Measurements from ENCODE around the gene NOP53.

Gene NOP53

GRCh38 chr19:47755065-47755761 is 9.9 kb downstream of the NOP53 start:
- in situ Hi-C loops (cut with MboI; ENCODE audit: low sequenced_read_pairs, unreplicated experiment) = no loop called here
- no peak for TF ChIP-seq CTCF (IDR thresholded peaks at IDR 0.05; ENCODE audit: borderline replicate concordance, control extremely low read depth, extremely low read depth, insufficient read depth, missing control alignments)
- DNase-seq (ENCODE audit: low spot score) = peak; percentile 25

- DNase-seq (ENCODE audit: low spot score) = peak; percentile 15
- in situ Hi-C loops (cut with MboI; ENCODE audit: low sequenced_read_pairs, unreplicated experiment) = no loop called here
- TF ChIP-seq CTCF (IDR thresholded peaks at IDR 0.05; ENCODE audit: borderline replicate concordance, control extremely low read depth, extremely low read depth, insufficient read depth, missing control alignments) = no peak
Observed at GRCh38 chr19:47755762-47756626, 10.6 kb downstream of the NOP53 start.

- in situ Hi-C loops (cut with MboI; ENCODE audit: low sequenced_read_pairs, unreplicated experiment) = no loop called here
- no peak for TF ChIP-seq CTCF (IDR thresholded peaks at IDR 0.05; ENCODE audit: borderline replicate concordance, control extremely low read depth, extremely low read depth, insufficient read depth, missing control alignments)
- DNase-seq (ENCODE audit: low spot score) = peak; percentile 14
Observed at GRCh38 chr19:47756627-47756929, 11.2 kb downstream of the NOP53 start.

- TF ChIP-seq CTCF (IDR thresholded peaks at IDR 0.05; ENCODE audit: borderline replicate concordance, control extremely low read depth, extremely low read depth, insufficient read depth, missing control alignments) = no peak
- peak; percentile 8 for DNase-seq (ENCODE audit: low spot score)
- in situ Hi-C loops (cut with MboI; ENCODE audit: low sequenced_read_pairs, unreplicated experiment) = no loop called here
Observed at GRCh38 chr19:47756953-47757608, 11.7 kb downstream of the NOP53 start.

GRCh38 chr19:47757617-47758442 is 12.5 kb downstream of the NOP53 start:
- DNase-seq (ENCODE audit: low spot score) = no peak
- in situ Hi-C loops (cut with MboI; ENCODE audit: low sequenced_read_pairs, unreplicated experiment) = no loop called here
- TF ChIP-seq CTCF (IDR thresholded peaks at IDR 0.05; ENCODE audit: borderline replicate concordance, control extremely low read depth, extremely low read depth, insufficient read depth, missing control alignments) = no peak

GRCh38 chr19:47758443-47758804 is 13.1 kb downstream of the NOP53 start:
- DNase-seq (ENCODE audit: low spot score) = peak; percentile 3
- in situ Hi-C loops (cut with MboI; ENCODE audit: low sequenced_read_pairs, unreplicated experiment) = no loop called here

More at GRCh38 chr19:47758443-47758804, 13.1 kb downstream of the NOP53 start:
- no peak for TF ChIP-seq CTCF (IDR thresholded peaks at IDR 0.05; ENCODE audit: borderline replicate concordance, control extremely low read depth, extremely low read depth, insufficient read depth, missing control alignments)

Data from GM13976 (cell line).